HG03108 (cell line): ENCODE measurements around the gene LBH.

Source experiments
- ATAC-seq: cut with Tn5 transposase; IDR thresholded peaks from one replicate; pipeline ENCODE4 v1.9.1; 2021; ENCODE audit warnings: moderate library complexity; ENCODE audit not compliant: unreplicated experiment

The LBH gene

GRCh38 chr2:30234180-30234971 is 3.0 kb downstream of the LBH start:
- ATAC-seq, result no peak

- ATAC-seq, result no peak
Measured at GRCh38 chr2:30235008-30235655, 3.8 kb downstream of the LBH start.

GRCh38 chr2:30235859-30236535 is 4.7 kb downstream of the LBH start:
- ATAC-seq, result no peak

GRCh38 chr2:30236591-30237238 is 5.4 kb downstream of the LBH start:
- no peak for ATAC-seq

- no peak for ATAC-seq
Measured at GRCh38 chr2:30237239-30237965, 6.1 kb downstream of the LBH start.

GRCh38 chr2:30237966-30238800 is 6.8 kb downstream of the LBH start:
- no peak for ATAC-seq

GRCh38 chr2:30239308-30239985 is 8.1 kb downstream of the LBH start:
- no peak for ATAC-seq

GRCh38 chr2:30239986-30240752 is 8.8 kb downstream of the LBH start:
- ATAC-seq, result no peak

- no peak for ATAC-seq
Measured at GRCh38 chr2:30243231-30243630, 11.9 kb downstream of the LBH start.

- no peak for ATAC-seq
Measured at GRCh38 chr2:30245364-30245763, 14.0 kb downstream of the LBH start.

- no peak for ATAC-seq
Measured at GRCh38 chr2:30248791-30249190, 17.5 kb downstream of the LBH start.

GRCh38 chr2:30249354-30249753 is 18.0 kb downstream of the LBH start:
- ATAC-seq, result no peak

- no peak for ATAC-seq
Measured at GRCh38 chr2:30250421-30250820, 19.1 kb downstream of the LBH start.

- ATAC-seq, result no peak
Measured at GRCh38 chr2:30252723-30253701, 21.7 kb downstream of the LBH start.

GRCh38 chr2:30253873-30254684 is 22.7 kb downstream of the LBH start:
- ATAC-seq, result no peak

GRCh38 chr2:30254685-30255001 is 23.3 kb downstream of the LBH start:
- no peak for ATAC-seq

GRCh38 chr2:30255026-30255425 is 23.7 kb downstream of the LBH start:
- ATAC-seq, result no peak
